ENCODE data around the gene PSMD10.

PSMD10 gene

GRCh38 chrX:108036298-108036973 is 54.9 kb downstream of the PSMD10 start:
- ChIA-PET CTCF (no interaction called here), POLR2A (no interaction called here)
- Histone ChIP-seq H3K9me3 (ENCODE audit: control insufficient read depth, insufficient read depth, low read depth, low read length) (no peaks in the 10 kb centered on the region), H3K36me3 (ENCODE audit: control insufficient read depth in 2 of 2, insufficient read depth in 1 of 2, low read length in 2 of 2) (no peaks in the 10 kb centered on the region), H3K4me3 (ENCODE audit: low read depth, low read length) (no peak overlapping the region), H3K27ac (ENCODE audit: extremely low read depth, low read depth, low read length) (no peak overlapping the region), H3K4me1 (ENCODE audit: control insufficient read depth, insufficient read depth, low read length) (no peaks in the 10 kb centered on the region)
- TF ChIP-seq ZNF791 (tag by site-specific recombination; IDR thresholded peaks at IDR 0.05) (no peak), WT1 (tag by site-specific recombination; IDR thresholded peaks at IDR 0.05) (no peak), ZNF660 (tag by site-specific recombination; IDR thresholded peaks at IDR 0.05) (peak; percentile 51; the same call in 1 of the 2 replicates), KLF10 (tag by site-specific recombination; IDR thresholded peaks at IDR 0.05) (no peak), ZNF600 (tag by site-specific recombination; IDR thresholded peaks at IDR 0.05) (peak; percentile 50; the same call in 1 of the 2 replicates), ZBTB10 (tag by site-specific recombination; IDR thresholded peaks at IDR 0.05) (no peak), ZNF132 (tag by site-specific recombination; IDR thresholded peaks at IDR 0.05; ENCODE audit: borderline replicate concordance) (no peak), ZNF19 (tag by site-specific recombination; IDR thresholded peaks at IDR 0.05; ENCODE audit: low read depth) (no peak), REST (tag by site-specific recombination; IDR thresholded peaks at IDR 0.05) (no peak), SETDB1 (IDR thresholded peaks at IDR 0.05; ENCODE audit: insufficient read length, low read length) (peak; percentile 31), ZBTB21 (tag by site-specific recombination; IDR thresholded peaks at IDR 0.05) (0 out of 2 replicates have a peak, but pooled peaks have one; percentile 13), ZNF626 (tag by site-specific recombination; IDR thresholded peaks at IDR 0.05) (no peak), ZNF629 (tag by site-specific recombination; IDR thresholded peaks at IDR 0.05) (peak; percentile 75), BCL11A (tag by site-specific recombination; IDR thresholded peaks at IDR 0.05; ENCODE audit: low read depth) (no peak), ZNF513 (tag by site-specific recombination; IDR thresholded peaks at IDR 0.05) (no peak), FEZF1 (tag by site-specific recombination; IDR thresholded peaks at IDR 0.05) (no peak), SCRT2 (tag by site-specific recombination; IDR thresholded peaks at IDR 0.05) (no peak), ZNF514 (tag by site-specific recombination; IDR thresholded peaks at IDR 0.05) (no peak), ZNF37A (tag by site-specific recombination; IDR thresholded peaks at IDR 0.05) (no peak), ZNF157 (tag by site-specific recombination; IDR thresholded peaks at IDR 0.05) (no peak), ZBTB8A (tag by site-specific recombination; IDR thresholded peaks at IDR 0.05) (no peak), ZSCAN4 (tag by site-specific recombination; IDR thresholded peaks at IDR 0.05) (no peak), YY1 (tag by site-specific recombination; IDR thresholded peaks at IDR 0.05) (no peak), ZNF701 (tag by site-specific recombination; IDR thresholded peaks at IDR 0.05) (no peak), ZFP3 (tag by site-specific recombination; IDR thresholded peaks at IDR 0.05; ENCODE audit: low read depth) (no peak), ZNF112 (tag by site-specific recombination; IDR thresholded peaks at IDR 0.05) (no peak), ZNF830 (tag by site-specific recombination; IDR thresholded peaks at IDR 0.05; ENCODE audit: low read depth) (no peak), INSM2 (tag by site-specific recombination; IDR thresholded peaks at IDR 0.05) (0 out of 2 replicates have a peak, but pooled peaks have one; percentile 53), SALL2 (tag by site-specific recombination; IDR thresholded peaks at IDR 0.05; ENCODE audit: borderline replicate concordance) (no peak), ZNF843 (tag by site-specific recombination; IDR thresholded peaks at IDR 0.05) (no peak)

Data from HEK293 (cell line).